NCI-H1092 treated with DMSO at 0.1 percent for 48 hours (cell line): ENCODE measurements around the gene CD46.
"Not testable (repeated sequence)": the region's sequence is repeated elsewhere in the genome, so short reads cannot be mapped to it uniquely, and the experiment has no call there.

ENCODE experiments used
- DNase-seq: peaks from one replicate; lab custom pipeline; 2025; lab: John Stamatoyannopoulos, UW

CD46 gene

GRCh38 chr1:207751790-207752455 is at the start of gene CD46:
Gene CD46, plus strand, starts transcription at chr1:207752054. Its CDS starts 159 bp downstream, at chr1:207752213.
- DNase-seq = peak; percentile 98

- DNase-seq = no peak
Observed at GRCh38 chr1:207702317-207702716, 49.5 kb upstream of the CD46 start.

- no peak for DNase-seq
Observed at GRCh38 chr1:207703712-207704111, 48.1 kb upstream of the CD46 start.

GRCh38 chr1:207708004-207708403 is 43.9 kb upstream of the CD46 start:
- DNase-seq = not testable (repeated sequence)

GRCh38 chr1:207711285-207711684 is 40.6 kb upstream of the CD46 start:
- no peak for DNase-seq

GRCh38 chr1:207712701-207713100 is 39.2 kb upstream of the CD46 start:
- not testable (repeated sequence) for DNase-seq

- DNase-seq = no peak
Observed at GRCh38 chr1:207713529-207713928, 38.3 kb upstream of the CD46 start.

- DNase-seq = no peak
Observed at GRCh38 chr1:207719234-207719633, 32.6 kb upstream of the CD46 start.

- DNase-seq = not testable (repeated sequence)
Observed at GRCh38 chr1:207728200-207728858, 23.5 kb upstream of the CD46 start.

GRCh38 chr1:207737503-207738157 is 14.2 kb upstream of the CD46 start:
- DNase-seq = not testable (repeated sequence)

GRCh38 chr1:207738158-207738659 is 13.6 kb upstream of the CD46 start:
- not testable (repeated sequence) for DNase-seq

GRCh38 chr1:207740207-207740606 is 11.6 kb upstream of the CD46 start:
- DNase-seq = no peak

- no peak for DNase-seq
Observed at GRCh38 chr1:207742850-207743555, 8.9 kb upstream of the CD46 start.

GRCh38 chr1:207744000-207744534 is 7.8 kb upstream of the CD46 start:
- no peak for DNase-seq

GRCh38 chr1:207745285-207745684 is 6.6 kb upstream of the CD46 start:
- DNase-seq = no peak

GRCh38 chr1:207745839-207746767 is 5.8 kb upstream of the CD46 start:
- DNase-seq = no peak

GRCh38 chr1:207747627-207748492 is 4.0 kb upstream of the CD46 start:
- DNase-seq = no peak

- peak; percentile 11 for DNase-seq
Observed at GRCh38 chr1:207748737-207749528, 2.9 kb upstream of the CD46 start.
